Breast epithelium (tissue), 4 donors: ENCODE measurements around the gene PPFIA2. TPM values are rescaled to one million over a fixed set of nuclear protein-coding genes. Genes with fewer than 3 reads are reported as not detected.

ENCODE experiments used
- DNase-seq, 2 donors: peaks; one replicate each; pipeline ENCODE4 v3.0.0-alpha.2; 2019; ENCODE audit warnings: low spot score in 2 of 2
- H3K27ac ChIP-seq, 2 donors: fragments of 200-600 bp; sonication (generic) in 1 of 2; one replicate each; pipeline ENCODE4 v1.5.1; 2016 to 2019; ENCODE audit warnings: mild to moderate bottlenecking in 1 of 2
- H3K27me3 ChIP-seq, 2 donors: fragments of 200-600 bp; sonication (generic) in 1 of 2; one replicate each; pipeline versions ENCODE4 v1.5.1 to v1.6.0; 2017 to 2019; ENCODE audit warnings: control low read depth in 1 of 2, mild to moderate bottlenecking in 1 of 2
- H3K36me3 ChIP-seq: fragments of 200-600 bp; one replicate; pipeline ENCODE4 v1.5.1; 2019
- H3K4me1 ChIP-seq, 2 donors: fragments of 200-600 bp; sonication (generic); one replicate each; pipeline ENCODE4 v1.5.1; 2016 to 2019; ENCODE audit warnings: control low read depth in 1 of 2
- H3K4me3 ChIP-seq, 3 donors: fragments of 200-600 bp; sonication (generic); 1 replicate in 2 of 3; 2 replicates in 1 of 3; pipeline ENCODE4 v1.5.1; 2016 to 2019; ENCODE audit warnings: mild to moderate bottlenecking in 3 of 3, moderate library complexity in 2 of 3
- H3K9me3 ChIP-seq, 2 donors: fragments of 200-600 bp; sonication (generic) in 1 of 2; one replicate each; pipeline ENCODE4 v1.5.1; 2016 to 2019; ENCODE audit warnings: control low read depth in 1 of 2
- POLR2A ChIP-seq: fragments of 450-650 bp; IDR thresholded peaks from one replicate; pipeline ENCODE4 v1.6.1; 2016; ENCODE audit warnings: antibody characterized with exemption, mild to moderate bottlenecking, moderate library complexity
- POLR2AphosphoS5 ChIP-seq, 3 donors: sonication (generic); formaldehyde crosslinking; IDR thresholded peaks; one replicate each; pipeline ENCODE4 v1.6.1; 2017; ENCODE audit warnings: antibody characterized with exemption in 3 of 3
- intact Hi-C: fragments of 100-400 bp; cut with DNase I; formaldehyde crosslinking; loops from one replicate; pipeline ENCODE4 v1.15.1; 2023; ENCODE audit warnings: low total_unique reads
- total RNA-seq, 3 donors: library from RNA; depleted of rRNA; stranded (reverse); fragments of >200 nt; gene quantifications; one replicate each; pipeline ENCODE4 v1.1.0, GENCODE V29; 2016
- TF ChIP-seq, protein P1 (sequence below), 3 donors: fragments of 450-650 bp; IDR thresholded peaks; one replicate each; pipeline ENCODE4 v1.5.1; 2016 to 2017; ENCODE audit warnings: antibody characterized with exemption in 3 of 3, mild to moderate bottlenecking in 3 of 3, moderate library complexity in 3 of 3

PPFIA2 gene
- total RNA-seq, 3 donors from 2014 or later: 0.44 to 3.8 (median 0.98) TPM

- no peak overlapping the region for H3K4me3 ChIP-seq
- intact Hi-C loops: no loop called here
- no peaks in the 10 kb centered on the region for H3K4me1 ChIP-seq
- no peaks in the 10 kb centered on the region for H3K9me3 ChIP-seq
- H3K27ac ChIP-seq: no peak overlapping the region
- no peak for DNase-seq
- TF ChIP-seq POLR2A: no peak
- H3K36me3 ChIP-seq: no peaks in the 10 kb centered on the region
- H3K27me3 ChIP-seq: no peaks in the 10 kb centered on the region
Measured at GRCh38 chr12:81518638-81519037, 240.5 kb downstream of the PPFIA2 start.

GRCh38 chr12:81517296-81517695 lies 241.9 kb downstream of the PPFIA2 start:
- Histone ChIP-seq H3K36me3 (no peaks in the 10 kb centered on the region), H3K4me1 (no peaks in the 10 kb centered on the region), H3K4me3 (no peak overlapping the region), H3K9me3 (no peaks in the 10 kb centered on the region), H3K27ac (no peak overlapping the region), H3K27me3 (no peaks in the 10 kb centered on the region)
- TF ChIP-seq POLR2A: no peak
- intact Hi-C loops: no loop called here
- DNase-seq: no peak

DNA sequence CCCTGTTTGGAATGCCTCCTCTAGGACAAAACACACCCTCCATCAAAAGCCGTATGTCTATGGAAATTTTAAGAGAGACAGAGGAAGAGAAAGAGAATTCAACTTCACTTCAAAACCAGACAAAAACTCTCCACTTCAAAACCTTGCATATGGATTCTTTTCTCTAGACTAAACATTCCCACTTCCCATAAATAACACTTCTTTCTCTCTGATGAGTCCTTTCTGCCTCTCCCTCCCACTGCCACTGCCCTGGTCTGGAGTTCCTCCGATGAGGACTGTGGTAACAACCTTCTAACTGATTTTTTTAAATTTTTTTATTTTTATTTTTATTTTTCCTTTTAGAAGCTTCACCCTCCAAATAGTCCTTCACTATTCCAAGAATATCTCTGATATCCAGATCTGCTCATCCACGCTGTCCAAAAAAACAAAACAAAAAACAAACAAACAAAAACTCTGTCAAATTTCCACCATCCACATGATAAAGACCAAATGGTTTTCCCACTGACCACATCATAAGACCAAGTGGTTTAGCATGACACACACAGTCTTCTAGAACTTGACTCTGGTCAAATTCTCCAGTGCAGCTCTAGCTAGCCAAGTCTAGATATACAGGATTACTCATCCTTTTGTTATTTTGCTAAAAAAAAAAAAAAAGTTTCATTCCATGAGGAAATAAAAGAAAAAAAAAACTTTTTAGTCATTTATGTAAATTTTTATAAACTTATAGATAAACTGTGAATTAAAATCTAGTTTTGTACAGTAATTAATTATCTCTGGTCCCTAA lies 256.0 kb downstream of the PPFIA2 start:
- Histone ChIP-seq H3K9me3 (no peaks in the 10 kb centered on the region), H3K27me3 (no peaks in the 10 kb centered on the region), H3K36me3 (no peaks in the 10 kb centered on the region), H3K4me3 (no peak overlapping the region), H3K4me1 (no peaks in the 10 kb centered on the region), H3K27ac (no peak overlapping the region)
- intact Hi-C loops: no loop called here
- TF ChIP-seq POLR2AphosphoS5 (IDR thresholded peaks at IDR 0.05) (no peak), POLR2A (no peak)
- TF ChIP-seq, protein P1, sequence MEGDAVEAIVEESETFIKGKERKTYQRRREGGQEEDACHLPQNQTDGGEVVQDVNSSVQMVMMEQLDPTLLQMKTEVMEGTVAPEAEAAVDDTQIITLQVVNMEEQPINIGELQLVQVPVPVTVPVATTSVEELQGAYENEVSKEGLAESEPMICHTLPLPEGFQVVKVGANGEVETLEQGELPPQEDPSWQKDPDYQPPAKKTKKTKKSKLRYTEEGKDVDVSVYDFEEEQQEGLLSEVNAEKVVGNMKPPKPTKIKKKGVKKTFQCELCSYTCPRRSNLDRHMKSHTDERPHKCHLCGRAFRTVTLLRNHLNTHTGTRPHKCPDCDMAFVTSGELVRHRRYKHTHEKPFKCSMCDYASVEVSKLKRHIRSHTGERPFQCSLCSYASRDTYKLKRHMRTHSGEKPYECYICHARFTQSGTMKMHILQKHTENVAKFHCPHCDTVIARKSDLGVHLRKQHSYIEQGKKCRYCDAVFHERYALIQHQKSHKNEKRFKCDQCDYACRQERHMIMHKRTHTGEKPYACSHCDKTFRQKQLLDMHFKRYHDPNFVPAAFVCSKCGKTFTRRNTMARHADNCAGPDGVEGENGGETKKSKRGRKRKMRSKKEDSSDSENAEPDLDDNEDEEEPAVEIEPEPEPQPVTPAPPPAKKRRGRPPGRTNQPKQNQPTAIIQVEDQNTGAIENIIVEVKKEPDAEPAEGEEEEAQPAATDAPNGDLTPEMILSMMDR (IDR thresholded peaks at IDR 0.05): no peak
- DNase-seq: no peak

- no peak overlapping the region for H3K27ac ChIP-seq
- intact Hi-C loops: no loop called here
- H3K27me3 ChIP-seq: no peaks in the 10 kb centered on the region
- DNase-seq: no peak
- no peaks in the 10 kb centered on the region for H3K4me1 ChIP-seq
- TF ChIP-seq POLR2A (no peak), POLR2AphosphoS5 (IDR thresholded peaks at IDR 0.05) (no peak)
- TF ChIP-seq, protein P1 (IDR thresholded peaks at IDR 0.05): no peak
- no peaks in the 10 kb centered on the region for H3K36me3 ChIP-seq
- H3K9me3 ChIP-seq: no peaks in the 10 kb centered on the region
- no peak overlapping the region for H3K4me3 ChIP-seq
Measured at GRCh38 chr12:81500788-81501187, 258.4 kb downstream of the PPFIA2 start.

- no peak for DNase-seq
- TF ChIP-seq, protein P1 (IDR thresholded peaks at IDR 0.05): no peak
- no peak for TF ChIP-seq POLR2AphosphoS5 (IDR thresholded peaks at IDR 0.05)
- no peak for TF ChIP-seq POLR2A
- Histone ChIP-seq H3K27ac (no peak overlapping the region), H3K4me1 (no peaks in the 10 kb centered on the region), H3K4me3 (no peak overlapping the region), H3K9me3 (no peaks in the 10 kb centered on the region), H3K36me3 (no peaks in the 10 kb centered on the region), H3K27me3 (no peaks in the 10 kb centered on the region)
- intact Hi-C loops: no loop called here
Measured at GRCh38 chr12:81499809-81500208, 259.3 kb downstream of the PPFIA2 start.

DNA sequence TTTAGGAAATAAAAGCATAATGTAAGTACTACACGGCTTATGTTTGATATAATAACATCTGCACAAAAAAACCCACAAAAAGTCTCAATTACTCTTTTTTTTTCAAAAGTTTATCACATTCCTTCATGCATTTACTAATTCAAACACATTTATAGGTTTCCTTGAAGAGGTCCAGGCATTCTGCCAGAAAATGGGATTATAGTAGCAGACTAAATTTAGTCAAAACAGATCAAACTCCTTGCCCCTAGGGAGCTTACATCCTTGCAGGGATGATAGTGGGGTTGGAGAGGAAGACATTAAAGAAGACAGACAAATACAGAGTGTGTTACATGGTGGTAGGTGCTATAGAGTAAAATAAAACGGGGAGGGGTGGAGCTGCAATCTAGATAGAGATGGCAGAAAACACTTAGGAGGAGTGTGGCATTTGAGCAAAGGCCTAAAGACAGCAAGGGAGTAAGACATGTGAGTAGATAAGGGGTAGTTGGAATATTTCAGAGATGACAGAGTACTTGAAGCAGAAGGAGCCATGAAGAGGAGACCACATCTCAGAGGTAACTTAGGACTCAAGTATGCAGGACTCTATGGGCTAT lies 266.9 kb downstream of the PPFIA2 start:
- no peaks in the 10 kb centered on the region for H3K9me3 ChIP-seq
- H3K27ac ChIP-seq: no peak overlapping the region
- no peaks in the 10 kb centered on the region for H3K4me1 ChIP-seq
- no peak overlapping the region for H3K4me3 ChIP-seq
- intact Hi-C loops: no loop called here
- TF ChIP-seq POLR2A (no peak), POLR2AphosphoS5 (IDR thresholded peaks at IDR 0.05) (no peak)
- TF ChIP-seq, protein P1 (IDR thresholded peaks at IDR 0.05): no peak
- no peaks in the 10 kb centered on the region for H3K27me3 ChIP-seq
- DNase-seq: no peak
- no peaks in the 10 kb centered on the region for H3K36me3 ChIP-seq
